ENCODE data around the gene HRAS.
"Not testable (repeated sequence)": the region's sequence is repeated elsewhere in the genome, so short reads cannot be mapped to it uniquely, and the experiment has no call there.

Gene HRAS

DNA sequence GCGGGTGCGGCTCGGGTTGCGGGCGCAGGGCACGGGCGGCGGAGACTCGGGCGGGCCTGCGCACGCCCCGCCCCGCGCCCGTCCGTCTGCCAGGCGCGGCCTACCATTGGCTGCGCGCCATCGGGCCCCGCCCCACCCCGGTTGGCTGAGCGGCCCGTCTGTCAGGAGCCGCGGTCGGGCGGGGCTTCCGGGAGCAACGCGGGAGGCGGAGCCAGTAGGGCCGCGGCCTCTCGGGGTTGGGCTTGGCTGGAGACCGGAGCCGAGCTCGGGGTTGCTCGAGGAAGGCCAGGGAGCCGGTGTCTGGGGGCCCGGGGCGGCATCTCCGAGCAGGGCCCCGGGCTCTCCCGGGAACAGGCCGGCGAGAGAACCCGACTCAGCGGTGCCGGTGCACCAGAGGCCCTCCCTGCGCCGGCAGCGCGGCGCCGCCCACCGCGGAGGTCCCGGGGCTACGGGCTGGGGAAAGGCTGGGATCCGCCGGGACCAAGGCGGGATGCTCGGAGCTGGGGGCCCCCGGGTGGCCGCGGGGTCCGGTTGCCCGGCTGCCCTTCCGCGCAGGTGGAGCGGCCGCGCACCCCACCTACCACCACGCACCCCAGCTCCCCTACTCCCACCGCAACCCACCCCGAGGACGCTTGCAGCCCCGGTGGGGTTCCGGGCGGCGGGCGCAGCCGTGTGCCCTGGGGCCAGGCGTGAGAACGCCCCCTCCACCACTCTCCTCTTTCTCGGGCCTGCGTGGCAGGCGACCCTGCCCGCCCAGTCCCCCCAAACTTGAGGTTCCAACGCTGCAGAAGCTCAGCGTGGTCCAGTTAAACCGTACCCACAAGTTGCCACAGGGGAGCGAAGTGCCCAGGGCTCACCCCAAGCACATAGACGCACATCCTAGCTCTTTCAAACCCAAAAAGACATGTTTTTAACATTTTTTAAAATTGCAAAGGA lies at the start of gene HRAS:
HRAS (minus strand) TSS at position 58 of the 936 bp plus-strand sequence.
- peak; percentile 83 to 97 (median 90) for DNase-seq

DNA sequence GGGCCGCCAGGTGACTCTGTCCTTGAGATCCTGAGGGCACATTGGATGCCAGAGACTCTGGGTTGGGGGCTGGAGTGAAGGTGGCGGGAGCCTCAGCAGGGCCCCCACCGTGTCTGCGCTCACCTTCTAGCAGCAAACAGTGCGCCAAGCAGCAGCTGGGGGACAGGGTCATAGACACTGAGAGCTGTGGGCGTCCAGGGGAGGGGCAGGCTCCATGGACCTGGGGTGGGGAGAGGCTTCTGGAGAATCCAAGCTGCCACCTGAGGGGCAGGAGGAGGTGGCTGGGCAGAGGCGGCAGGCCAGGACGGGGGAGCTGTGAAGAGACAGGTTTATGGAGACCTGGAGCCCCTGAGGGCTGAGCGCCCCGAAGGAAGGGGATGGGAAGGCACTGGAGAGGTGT lies 48.9 kb upstream of the HRAS start:
- no peak for DNase-seq

DNA sequence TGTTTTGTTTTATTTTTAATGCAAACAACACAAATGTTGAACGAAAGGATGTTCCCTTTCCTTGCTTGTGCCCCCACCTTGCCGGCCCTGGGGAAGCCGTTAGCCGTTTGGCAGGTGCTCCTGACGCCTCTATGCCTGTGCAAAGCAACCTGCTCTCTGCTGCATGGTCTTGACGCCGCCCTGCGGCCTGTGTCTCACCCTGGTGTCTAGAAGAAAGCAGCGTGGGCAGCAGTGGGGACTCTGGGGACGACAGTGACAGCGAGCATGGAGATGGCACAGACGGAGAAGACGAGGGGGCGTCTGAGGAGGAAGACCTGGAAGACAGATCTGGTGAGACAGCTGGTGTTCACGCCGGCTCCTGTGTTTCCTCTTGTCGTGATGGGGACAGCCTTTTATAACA lies 46.4 kb upstream of the HRAS start:
- no peak for DNase-seq

GRCh38 chr11:581342-581741 lies 46.0 kb upstream of the HRAS start:
- no peak for DNase-seq

- DNase-seq: no peak
Observed at GRCh38 chr11:579830-580601, 44.6 kb upstream of the HRAS start.

DNA sequence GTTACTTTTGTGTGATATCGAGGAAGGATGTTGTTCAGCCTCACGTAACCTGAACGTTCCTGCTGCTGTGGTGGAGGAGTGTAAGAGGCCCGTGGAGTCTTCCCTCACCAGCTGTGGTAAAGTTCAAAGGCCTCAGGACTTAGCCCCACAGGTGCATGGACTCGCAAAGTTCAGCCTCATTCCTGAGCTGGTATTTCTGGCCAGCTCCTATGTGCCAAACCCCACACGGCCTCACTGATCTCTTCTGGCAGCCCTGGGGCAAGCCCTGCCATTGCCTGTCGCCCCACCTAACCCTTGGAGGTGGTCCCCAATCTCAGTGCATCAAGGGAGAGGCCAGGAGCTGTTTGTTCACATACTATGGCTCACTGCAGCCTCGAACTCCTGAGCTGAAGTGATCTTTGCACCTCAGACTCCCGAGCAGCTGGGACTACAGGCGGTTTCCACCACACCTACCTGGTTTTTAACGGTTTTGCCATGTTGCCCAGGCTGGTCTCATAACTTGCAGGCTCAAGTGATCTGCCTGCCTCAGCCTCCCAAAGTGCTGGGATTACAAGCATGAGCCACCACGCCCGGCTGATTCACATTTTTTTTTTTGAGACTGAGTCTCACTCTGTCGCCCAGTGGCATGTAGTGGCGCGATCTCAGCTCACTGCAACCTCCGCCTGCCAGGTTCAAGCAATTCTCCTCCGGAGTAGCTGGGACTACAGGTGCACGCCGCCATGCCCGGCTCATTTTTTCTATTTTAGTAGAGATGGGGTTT lies 43.1 kb upstream of the HRAS start:
- DNase-seq: no peak

GRCh38 chr11:577611-577894 lies 42.2 kb upstream of the HRAS start:
- no peak for DNase-seq

GRCh38 chr11:576811-577610 lies 41.6 kb upstream of the HRAS start:
- DNase-seq: no peak

DNA sequence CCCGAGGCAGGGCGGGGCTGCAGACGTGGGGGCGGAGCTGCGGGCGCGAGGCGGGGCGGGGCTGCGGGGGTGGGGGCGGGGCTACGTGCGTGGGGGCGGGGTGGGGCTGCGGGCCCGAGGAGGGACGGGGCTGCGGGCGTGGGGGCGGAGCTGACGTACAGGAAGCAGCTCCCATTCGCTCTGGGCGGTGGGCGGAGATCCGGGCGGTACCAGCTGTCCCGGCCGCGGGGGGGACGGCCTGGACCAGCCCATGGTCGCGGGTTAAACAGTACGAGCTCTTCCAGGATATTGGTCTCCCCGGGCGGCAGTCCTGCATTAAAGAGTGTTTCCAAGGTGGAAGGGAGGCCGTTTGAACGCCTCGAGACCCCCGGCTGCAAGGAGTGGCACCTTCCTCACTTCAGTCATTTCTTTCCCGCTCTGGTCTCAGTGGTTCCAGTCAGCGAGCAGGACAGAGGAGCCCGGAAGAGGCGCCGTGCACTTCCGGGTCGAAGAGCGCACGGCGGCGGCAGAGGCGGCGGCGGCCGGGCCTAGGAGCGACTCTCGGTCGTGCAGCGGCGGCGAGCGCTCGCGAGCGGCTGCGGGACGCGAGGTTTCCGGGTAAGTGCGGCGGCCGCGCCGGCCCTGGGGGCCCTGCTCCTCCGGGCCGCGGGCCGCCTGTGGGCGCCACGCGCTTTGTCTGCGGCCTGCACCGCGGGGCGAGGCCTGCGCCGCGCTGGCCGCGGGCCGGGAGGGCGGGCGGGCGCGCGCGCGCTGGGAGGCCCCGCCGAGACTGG lies 40.8 kb upstream of the HRAS start, which contains the start of gene PHRF1:
PHRF1 (plus strand) TSS at position 475 of the 773 bp plus-strand sequence. CDS start 5,043 bp downstream, outside the sequence.
- DNase-seq: peak; percentile 81 to 95 (median 90)

DNA sequence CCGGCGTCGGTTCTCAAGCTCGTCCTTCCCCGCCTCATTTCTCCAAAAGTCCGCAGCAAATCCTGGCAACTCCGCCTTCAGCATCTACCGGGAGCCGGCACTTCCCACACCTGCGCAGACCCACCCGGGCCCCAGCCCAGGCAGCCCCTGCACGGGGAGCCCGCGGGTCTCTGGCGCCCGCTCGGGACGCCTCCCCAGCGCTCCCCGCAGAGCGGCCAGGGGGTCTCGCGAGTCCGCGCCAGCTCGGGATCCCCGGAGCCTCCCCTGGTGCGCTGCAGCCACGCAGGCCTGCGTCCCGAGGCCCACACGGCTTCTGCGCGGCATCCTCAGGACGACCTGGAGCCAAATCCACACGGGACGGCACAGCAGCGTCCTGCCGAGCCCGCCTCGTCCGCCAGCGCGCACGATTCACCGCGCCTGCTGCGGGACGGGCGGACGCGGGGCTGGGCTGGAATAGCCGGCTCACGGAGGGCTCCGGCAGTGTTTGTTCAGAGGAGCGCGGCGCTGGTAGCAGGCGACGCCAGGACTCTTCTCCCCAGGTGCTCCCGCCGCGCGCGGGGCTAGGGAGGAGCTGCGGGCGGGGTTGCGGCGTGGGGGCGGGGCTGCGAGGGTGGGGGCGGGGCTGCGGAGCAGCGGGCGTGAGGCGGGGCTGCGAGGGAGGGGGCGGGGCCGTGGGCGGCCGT lies 40.1 kb upstream of the HRAS start:
- no peak for DNase-seq

GRCh38 chr11:574632-575312 lies 39.4 kb upstream of the HRAS start:
- no peak for DNase-seq

- not testable (repeated sequence) for DNase-seq
Observed at GRCh38 chr11:574031-574570, 38.7 kb upstream of the HRAS start.

DNA sequence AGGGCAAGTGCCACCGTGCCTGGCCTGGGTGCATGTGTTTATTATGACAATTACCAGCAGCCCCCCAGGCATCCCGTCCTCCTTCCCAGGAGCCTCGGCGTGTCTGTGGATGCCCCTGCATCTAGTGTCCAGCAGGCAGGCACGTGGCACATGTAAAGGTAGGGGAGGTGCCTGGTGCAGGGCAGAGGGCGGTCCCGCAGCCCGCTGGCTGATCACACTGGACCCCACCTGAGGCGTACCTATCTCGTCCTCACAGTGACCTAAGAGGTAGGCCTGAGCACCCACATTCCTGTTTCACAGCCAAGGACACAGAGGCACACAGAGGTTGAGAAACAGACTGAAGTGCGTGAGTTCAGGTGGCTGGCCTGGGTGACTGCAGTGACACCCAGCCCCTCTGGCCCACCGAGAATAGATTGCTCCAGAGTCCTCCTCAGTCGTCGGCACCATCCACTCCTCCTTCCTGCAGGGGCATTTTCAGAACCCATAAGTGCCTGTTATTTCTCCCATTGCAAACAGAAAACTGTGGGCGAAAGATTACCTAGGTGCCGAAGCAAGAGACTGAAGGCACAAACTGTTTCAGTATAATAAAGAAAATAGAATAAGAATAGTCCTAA lies 37.9 kb upstream of the HRAS start:
- no peak for DNase-seq

DNA sequence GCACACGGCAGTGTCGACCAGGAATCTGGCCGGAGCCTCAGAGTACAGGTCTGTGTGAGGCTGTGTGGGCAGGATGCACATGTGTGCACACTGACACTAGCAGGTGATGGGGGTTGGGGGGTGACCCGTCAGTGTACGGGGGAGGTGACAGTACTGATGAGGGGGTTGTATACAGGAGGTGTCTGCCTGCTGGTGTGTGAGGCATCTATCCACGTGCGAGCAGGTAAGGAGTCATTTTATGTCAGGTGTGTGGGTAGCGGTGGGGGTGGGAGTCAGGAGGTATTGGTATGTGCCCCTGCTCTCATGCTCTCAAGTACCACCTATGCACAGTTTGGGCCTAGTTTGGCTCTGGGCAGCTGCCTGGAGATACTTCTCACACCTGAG lies 36.4 kb upstream of the HRAS start:
- no peak for DNase-seq

- DNase-seq: no peak
Observed at GRCh38 chr11:569158-569885, 33.9 kb upstream of the HRAS start.

DNA sequence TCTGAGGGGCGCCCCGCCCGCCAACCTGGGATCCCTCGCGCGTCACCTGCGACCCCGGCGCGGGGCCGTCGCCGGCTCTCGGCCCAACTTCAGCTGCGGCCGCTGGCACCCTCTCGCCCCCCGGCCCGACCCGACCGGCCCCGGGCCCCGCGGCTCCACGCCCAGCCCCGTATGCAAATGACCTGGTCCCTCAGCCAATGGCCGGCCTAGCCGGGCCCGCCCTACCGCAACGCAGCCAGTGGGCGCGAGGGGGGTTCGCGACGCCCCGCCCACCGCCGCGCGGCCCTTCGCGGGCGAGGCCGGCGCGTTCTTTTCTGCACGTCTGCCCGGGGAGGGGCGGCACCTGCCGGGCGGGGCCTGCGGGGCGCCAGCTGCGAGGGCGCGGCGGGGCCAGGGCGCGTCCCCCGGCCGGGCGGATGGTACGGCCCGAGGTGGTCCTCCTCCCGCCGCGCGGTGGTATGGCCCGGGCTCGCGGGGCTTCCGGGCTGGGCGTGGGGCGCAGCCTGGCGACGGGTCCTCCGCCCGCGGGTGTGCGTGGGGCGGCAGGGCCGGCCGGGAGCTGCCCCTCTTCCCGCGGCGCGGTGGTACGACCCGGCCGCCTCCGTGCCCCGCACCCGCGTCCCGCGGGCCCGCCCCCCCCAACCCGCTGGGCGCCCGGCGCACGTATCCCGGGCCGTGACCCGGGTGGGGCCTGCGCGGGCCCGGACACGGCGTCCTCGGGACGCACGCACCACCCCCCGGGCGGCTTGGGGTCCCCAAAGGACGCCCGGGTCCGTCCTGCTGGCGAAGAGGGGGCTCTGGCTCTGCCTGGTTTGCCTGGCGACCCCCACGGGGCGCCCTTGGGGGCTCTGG lies 33.2 kb upstream of the HRAS start:
- DNase-seq: peak; percentile 65 to 96 (median 74)

DNA sequence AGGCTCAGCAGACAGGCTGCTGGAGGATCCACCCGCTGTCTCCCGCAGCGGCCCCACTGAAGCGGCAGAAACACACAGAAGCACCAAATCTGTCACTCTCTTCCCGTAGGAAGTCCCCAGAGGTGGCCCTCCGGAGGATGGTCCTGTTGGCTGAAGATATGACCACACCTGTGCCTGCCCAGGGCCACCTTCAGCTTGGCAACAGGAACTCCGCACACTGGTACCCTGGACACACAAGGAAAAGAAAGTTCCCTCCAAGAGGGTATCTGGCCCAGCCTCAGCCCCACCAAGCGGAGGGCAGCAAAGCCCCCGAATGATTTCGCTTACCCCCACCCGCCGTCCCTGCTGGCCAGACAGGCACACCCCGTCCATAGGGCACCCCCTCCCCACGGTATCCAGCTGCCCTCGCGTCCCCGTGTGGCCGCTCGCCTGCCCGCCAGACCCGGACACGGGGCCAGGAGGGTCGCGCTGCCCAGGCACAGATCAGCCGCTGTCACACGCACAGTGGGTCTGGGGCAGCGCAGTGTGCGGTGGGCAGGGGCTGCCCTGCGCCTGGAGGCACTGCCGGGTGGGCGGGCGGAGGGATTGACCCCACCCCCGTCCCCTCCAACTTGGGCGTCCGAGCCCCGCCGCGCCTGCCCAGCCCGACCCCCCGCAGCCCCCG lies 32.4 kb upstream of the HRAS start:
- no peak for DNase-seq

All from activated naive CD4-positive, alpha-beta T cell (primary cell).